Hepatocyte (in vitro differentiated cells): ENCODE results near the gene C3orf85. TPM values are rescaled to one million over a fixed set of nuclear protein-coding genes. Genes with fewer than 3 reads are reported as not detected.
A peak's percentile ranks its signal among the peaks of the same experiment; 100 is the strongest.

Experiments
- DNase-seq: peaks from one replicate; pipeline ENCODE4 v3.0.0-alpha.2; 2016; ENCODE audit warnings: low spot score
- H2AFZ ChIP-seq: fragments of 200-600 bp; sonication (generic); 2 replicates; pipeline ENCODE4 v1.6.0; 2016; ENCODE audit warnings: antibody characterized with exemption, mild to moderate bottlenecking
- H3K27ac ChIP-seq: fragments of 200-600 bp; sonication (generic); 2 replicates; pipeline ENCODE4 v1.5.1; 2016; ENCODE audit warnings: mild to moderate bottlenecking
- H3K27me3 ChIP-seq: fragments of 200-600 bp; sonication (generic); 2 replicates; pipeline ENCODE4 v1.6.1; 2016
- H3K36me3 ChIP-seq: fragments of 200-600 bp; sonication (generic); replicated peaks from 2 replicates; pipeline ENCODE4 v1.5.1; 2016; ENCODE audit warnings: low read depth; ENCODE audit not compliant: insufficient read depth
- H3K4me1 ChIP-seq: fragments of 200-600 bp; sonication (generic); 2 replicates; pipeline ENCODE4 v1.5.1; 2016; ENCODE audit warnings: mild to moderate bottlenecking, moderate library complexity; ENCODE audit not compliant: insufficient read depth
- H3K4me2 ChIP-seq: fragments of 200-600 bp; sonication (generic); 2 replicates; pipeline ENCODE4 v1.6.0; 2016
- H3K4me3 ChIP-seq: fragments of 200-600 bp; sonication (generic); 2 replicates; pipeline ENCODE4 v1.5.1; 2016; ENCODE audit warnings: mild to moderate bottlenecking
- H3K79me2 ChIP-seq: fragments of 200-600 bp; sonication (generic); 2 replicates; pipeline ENCODE4 v1.6.0; 2017; ENCODE audit warnings: mild to moderate bottlenecking
- H3K9me2 ChIP-seq: fragments of 200-600 bp; sonication (generic); replicated peaks from 2 replicates; pipeline ENCODE4 v1.6.0; 2017; ENCODE audit warnings: mild to moderate bottlenecking; ENCODE audit not compliant: insufficient read depth
- H3K9me3 ChIP-seq: fragments of 200-600 bp; sonication (generic); 2 replicates; pipeline ENCODE4 v1.5.1; 2016; ENCODE audit warnings: low read depth, mild to moderate bottlenecking
- H4K20me1 ChIP-seq: fragments of 200-600 bp; sonication (generic); 2 replicates; pipeline ENCODE4 v1.6.0; 2016; ENCODE audit warnings: mild to moderate bottlenecking; ENCODE audit not compliant: insufficient read depth, poor library complexity, severe bottlenecking
- EZH2 ChIP-seq: fragments of 200-600 bp; sonication (generic); IDR thresholded peaks from 2 replicates; pipeline ENCODE4 v1.6.1; 2016; ENCODE audit warnings: antibody characterized with exemption, mild to moderate bottlenecking, borderline replicate concordance
- EZH2phosphoT487 ChIP-seq: fragments of 200-600 bp; sonication (generic); IDR thresholded peaks from one replicate; pipeline ENCODE4 v1.6.1; 2018; ENCODE audit warnings: antibody characterized with exemption, mild to moderate bottlenecking, low read depth, moderate library complexity; ENCODE audit not compliant: unreplicated experiment, severe bottlenecking
- WGBS: methylation state at CpG from one replicate; pipeline ENCODE4 v1.1.6; 2016; ENCODE audit warnings: low lambda C conversion rate; ENCODE audit errors: missing lambda C conversion rate; 5-methylcytosine and 5-hydroxymethylcytosine counted together
- polyA plus RNA-seq: library from polyadenylated mRNA; unstranded; fragments of >200 nt; fragmentation: Nextera tagmentation; extraction: Ambion mirVana; gene quantifications from 2 replicates; pipeline ENCODE4 v1.2.1, GENCODE V29; 2016
- total RNA-seq: library from RNA; depleted of rRNA; stranded (reverse); fragments of >200 nt; gene quantifications from 2 replicates; pipeline ENCODE4 v1.2.3, GENCODE V29; 2014
- TF ChIP-seq, protein P1 (sequence below): fragments of 200-600 bp; sonication (generic); IDR thresholded peaks from 2 replicates; pipeline ENCODE4 v1.5.1; 2016; ENCODE audit warnings: antibody characterized with exemption, mild to moderate bottlenecking; ENCODE audit not compliant: poor library complexity

C3orf85 gene
- total and polyA plus RNA-seq, 2 experiments from 2014 or later: 33.4 to 52.2 TPM

DNA sequence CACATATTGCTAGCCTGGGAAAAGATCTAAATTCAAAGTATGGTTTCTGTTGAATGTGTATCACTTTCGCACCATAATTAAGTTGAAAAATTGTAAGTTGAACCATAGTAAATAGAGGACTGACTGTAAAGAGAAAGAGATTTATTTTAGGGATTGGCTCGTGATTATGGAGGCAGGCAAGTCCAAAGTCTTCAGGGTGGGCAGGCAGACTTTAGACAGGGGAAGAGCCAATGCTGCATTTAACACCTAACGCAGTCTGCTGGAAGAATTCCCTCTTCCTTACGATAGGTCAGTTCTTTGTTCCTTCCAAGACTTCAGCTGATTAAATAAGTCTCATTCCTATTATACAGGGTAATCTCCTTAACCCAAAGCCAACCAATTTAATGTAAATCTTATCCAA, 15.8 kb downstream of the C3orf85 start:
- TF ChIP-seq EZH2phosphoT487 (no peak), EZH2 (no peak)
- TF ChIP-seq, protein P1, sequence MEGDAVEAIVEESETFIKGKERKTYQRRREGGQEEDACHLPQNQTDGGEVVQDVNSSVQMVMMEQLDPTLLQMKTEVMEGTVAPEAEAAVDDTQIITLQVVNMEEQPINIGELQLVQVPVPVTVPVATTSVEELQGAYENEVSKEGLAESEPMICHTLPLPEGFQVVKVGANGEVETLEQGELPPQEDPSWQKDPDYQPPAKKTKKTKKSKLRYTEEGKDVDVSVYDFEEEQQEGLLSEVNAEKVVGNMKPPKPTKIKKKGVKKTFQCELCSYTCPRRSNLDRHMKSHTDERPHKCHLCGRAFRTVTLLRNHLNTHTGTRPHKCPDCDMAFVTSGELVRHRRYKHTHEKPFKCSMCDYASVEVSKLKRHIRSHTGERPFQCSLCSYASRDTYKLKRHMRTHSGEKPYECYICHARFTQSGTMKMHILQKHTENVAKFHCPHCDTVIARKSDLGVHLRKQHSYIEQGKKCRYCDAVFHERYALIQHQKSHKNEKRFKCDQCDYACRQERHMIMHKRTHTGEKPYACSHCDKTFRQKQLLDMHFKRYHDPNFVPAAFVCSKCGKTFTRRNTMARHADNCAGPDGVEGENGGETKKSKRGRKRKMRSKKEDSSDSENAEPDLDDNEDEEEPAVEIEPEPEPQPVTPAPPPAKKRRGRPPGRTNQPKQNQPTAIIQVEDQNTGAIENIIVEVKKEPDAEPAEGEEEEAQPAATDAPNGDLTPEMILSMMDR: no peak
- no peaks in the 10 kb centered on the region for H3K9me2 ChIP-seq
- no peak for DNase-seq
- H3K4me2 ChIP-seq: no peak overlapping the region
- H2AFZ ChIP-seq: no peak overlapping the region
- H3K27me3 ChIP-seq: no peaks in the 10 kb centered on the region
- no peaks in the 10 kb centered on the region for H3K9me3 ChIP-seq
- peaks cover 5% of the 10 kb centered on the region for H3K4me1 ChIP-seq
- H3K4me3 ChIP-seq: no peak overlapping the region
- no peaks in the 10 kb centered on the region for H4K20me1 ChIP-seq
- H3K27ac ChIP-seq: peak overlapping the region; percentile 46
- H3K79me2 ChIP-seq: no peaks in the 10 kb centered on the region
- H3K36me3 ChIP-seq: no peaks in the 10 kb centered on the region
- 75% methylated on average over 4 of the region's 4 CpGs for WGBS

- no peak for DNase-seq
- no peaks in the 10 kb centered on the region for H3K79me2 ChIP-seq
- H3K4me1 ChIP-seq: peaks cover 5% of the 10 kb centered on the region
- H3K4me2 ChIP-seq: peak overlapping the region; percentile 4
- no peaks in the 10 kb centered on the region for H3K9me2 ChIP-seq
- H3K36me3 ChIP-seq: no peaks in the 10 kb centered on the region
- no peaks in the 10 kb centered on the region for H3K27me3 ChIP-seq
- no peak overlapping the region for H3K4me3 ChIP-seq
- 71% methylated on average over 2 of the region's 2 CpGs for WGBS
- no peaks in the 10 kb centered on the region for H3K9me3 ChIP-seq
- no peak overlapping the region for H3K27ac ChIP-seq
- no peak overlapping the region for H2AFZ ChIP-seq
- H4K20me1 ChIP-seq: no peaks in the 10 kb centered on the region
- TF ChIP-seq EZH2phosphoT487 (no peak), EZH2 (no peak)
- TF ChIP-seq, protein P1: no peak
Observed at GRCh38 chr3:109154979-109155378, 18.5 kb downstream of the C3orf85 start.

GRCh38 chr3:109155828-109156227, 19.3 kb downstream of the C3orf85 start:
- Histone ChIP-seq H3K79me2 (no peaks in the 10 kb centered on the region), H3K4me2 (peak overlapping the region; percentile 4), H3K36me3 (no peaks in the 10 kb centered on the region), H3K4me1 (peaks cover 5% of the 10 kb centered on the region), H3K9me2 (no peaks in the 10 kb centered on the region), H3K9me3 (no peaks in the 10 kb centered on the region), H3K27ac (peak overlapping the region; percentile 4), H3K27me3 (no peaks in the 10 kb centered on the region), H4K20me1 (no peaks in the 10 kb centered on the region), H3K4me3 (no peak overlapping the region), H2AFZ (no peak overlapping the region)
- DNase-seq: no peak
- WGBS: 93% methylated on average over 1 of the region's 1 CpG
- no peak for TF ChIP-seq EZH2phosphoT487
- TF ChIP-seq, protein P1: no peak
